ENCODE measurements around the gene MTF1. TPM values are rescaled to one million over a fixed set of nuclear protein-coding genes. Genes with fewer than 3 reads are reported as not detected.

MTF1 gene
- total RNA-seq, 1 donor from 2014 or later: 11.3 TPM

DNA sequence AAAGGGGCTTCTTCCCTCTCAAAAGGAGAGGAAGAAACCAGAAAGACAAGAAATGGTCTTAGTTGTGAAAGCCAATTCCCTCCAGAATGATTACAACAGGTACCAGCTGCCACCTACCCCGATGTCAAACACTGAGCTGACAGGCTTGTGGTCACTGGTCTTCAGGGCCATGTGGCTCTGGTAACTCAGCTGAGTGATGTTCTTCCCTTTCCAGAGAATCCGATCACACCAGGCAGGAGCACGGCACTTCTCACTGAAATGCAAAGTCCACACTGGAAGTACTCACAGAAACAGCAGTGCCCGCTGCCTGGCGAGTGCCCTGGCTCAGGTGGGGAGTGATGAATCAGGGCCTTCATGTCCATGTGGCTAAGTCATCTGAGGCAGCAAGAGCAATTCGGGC, 18.7 kb upstream of the MTF1 start:
- TF ChIP-seq, protein P1, sequence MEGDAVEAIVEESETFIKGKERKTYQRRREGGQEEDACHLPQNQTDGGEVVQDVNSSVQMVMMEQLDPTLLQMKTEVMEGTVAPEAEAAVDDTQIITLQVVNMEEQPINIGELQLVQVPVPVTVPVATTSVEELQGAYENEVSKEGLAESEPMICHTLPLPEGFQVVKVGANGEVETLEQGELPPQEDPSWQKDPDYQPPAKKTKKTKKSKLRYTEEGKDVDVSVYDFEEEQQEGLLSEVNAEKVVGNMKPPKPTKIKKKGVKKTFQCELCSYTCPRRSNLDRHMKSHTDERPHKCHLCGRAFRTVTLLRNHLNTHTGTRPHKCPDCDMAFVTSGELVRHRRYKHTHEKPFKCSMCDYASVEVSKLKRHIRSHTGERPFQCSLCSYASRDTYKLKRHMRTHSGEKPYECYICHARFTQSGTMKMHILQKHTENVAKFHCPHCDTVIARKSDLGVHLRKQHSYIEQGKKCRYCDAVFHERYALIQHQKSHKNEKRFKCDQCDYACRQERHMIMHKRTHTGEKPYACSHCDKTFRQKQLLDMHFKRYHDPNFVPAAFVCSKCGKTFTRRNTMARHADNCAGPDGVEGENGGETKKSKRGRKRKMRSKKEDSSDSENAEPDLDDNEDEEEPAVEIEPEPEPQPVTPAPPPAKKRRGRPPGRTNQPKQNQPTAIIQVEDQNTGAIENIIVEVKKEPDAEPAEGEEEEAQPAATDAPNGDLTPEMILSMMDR (IDR thresholded peaks at IDR 0.05; ENCODE audit: borderline replicate concordance): no peak

DNA sequence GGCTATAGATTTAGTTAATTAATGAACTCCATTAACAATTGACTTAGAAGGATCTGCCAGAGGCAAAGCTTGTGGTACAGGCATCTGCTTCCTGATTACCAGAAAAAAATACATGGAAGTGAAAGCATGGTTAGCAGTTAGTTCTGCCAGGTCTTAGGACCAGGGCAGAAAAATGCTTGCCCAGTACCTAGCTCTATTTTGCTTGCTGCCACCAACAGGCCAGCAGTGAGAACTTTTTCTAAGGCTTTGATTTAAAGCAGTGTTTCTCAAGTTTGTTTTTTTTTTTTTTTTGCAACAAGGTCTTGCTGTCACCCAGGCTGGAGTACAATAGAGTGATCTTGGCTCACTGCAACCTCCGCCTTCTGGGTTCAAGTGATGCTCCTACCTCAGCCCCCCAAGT, 16.4 kb upstream of the MTF1 start:
- peaks cover 95% of the 10 kb centered on the region for H3K36me3 ChIP-seq

More for the DNA sequence above, 18.7 kb upstream of the MTF1 start:
- Histone ChIP-seq H3K27me3 (ENCODE audit: low read depth) (no peaks in the 10 kb centered on the region), H3K27ac (replicated peaks) (no peak overlapping the region), H3K4me3 (no peak overlapping the region), H3K36me3 (peaks cover 97% of the 10 kb centered on the region), H3K9me3 (replicated peaks) (no peaks in the 10 kb centered on the region), H3K4me1 (no peaks in the 10 kb centered on the region)
- no peak for DNase-seq
- intact Hi-C loops (cut with micrococcal nuclease): no loop called here

DNA sequence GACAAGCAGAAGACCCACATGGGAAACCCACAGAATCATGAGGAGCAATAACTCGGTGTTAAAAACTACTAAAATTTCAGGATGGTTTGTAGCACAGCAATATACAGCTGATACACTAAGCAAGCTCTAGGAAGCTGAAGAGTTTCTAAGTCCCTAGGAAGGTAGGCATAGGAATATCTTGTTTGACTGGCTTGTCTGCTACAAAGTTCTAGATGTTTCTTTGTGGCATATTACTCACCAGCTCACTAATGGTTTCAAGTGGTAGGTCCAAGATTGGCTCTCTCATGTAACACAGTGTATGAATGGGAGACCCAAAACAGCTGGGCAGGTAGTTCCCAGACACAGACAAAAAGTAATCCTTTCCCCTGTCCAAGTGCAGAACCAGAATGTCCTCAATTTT, 13.3 kb upstream of the MTF1 start:
- Histone ChIP-seq H3K9me3 (replicated peaks) (no peaks in the 10 kb centered on the region), H3K27me3 (ENCODE audit: low read depth) (no peaks in the 10 kb centered on the region), H3K4me1 (no peaks in the 10 kb centered on the region), H3K27ac (replicated peaks) (no peak overlapping the region), H3K36me3 (peaks cover 96% of the 10 kb centered on the region), H3K4me3 (no peak overlapping the region)
- no peak for DNase-seq
- TF ChIP-seq, protein P1 (IDR thresholded peaks at IDR 0.05; ENCODE audit: borderline replicate concordance): no peak
- intact Hi-C loops (cut with micrococcal nuclease): no loop called here

More for the DNA sequence above, 16.4 kb upstream of the MTF1 start:
- H3K27me3 ChIP-seq (ENCODE audit: low read depth): no peaks in the 10 kb centered on the region
- no peak overlapping the region for H3K27ac ChIP-seq (replicated peaks)
- no peak overlapping the region for H3K4me3 ChIP-seq
- intact Hi-C loops (cut with micrococcal nuclease): no loop called here
- TF ChIP-seq, protein P1 (IDR thresholded peaks at IDR 0.05; ENCODE audit: borderline replicate concordance): no peak
- no peaks in the 10 kb centered on the region for H3K4me1 ChIP-seq
- no peak for DNase-seq
- no peaks in the 10 kb centered on the region for H3K9me3 ChIP-seq (replicated peaks)

DNA sequence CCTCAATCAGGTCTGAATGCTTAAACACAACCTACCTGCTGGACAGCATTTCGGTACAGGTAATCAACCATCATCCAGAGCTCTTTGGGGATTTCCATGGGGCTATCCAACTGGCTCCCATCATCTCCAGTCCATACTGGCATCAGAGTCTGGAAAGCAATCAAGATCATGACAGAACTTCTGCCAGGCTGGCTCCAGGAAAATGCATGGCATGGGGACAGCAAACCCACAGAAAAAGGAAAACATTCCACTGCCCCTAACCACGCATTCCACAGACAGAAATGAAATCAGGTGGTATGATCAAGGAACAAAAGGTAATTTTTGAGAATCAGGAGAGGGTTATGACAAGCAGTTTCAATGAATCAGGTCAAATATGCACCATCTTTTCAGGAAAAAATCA, 9.1 kb upstream of the MTF1 start:
- Histone ChIP-seq H3K27me3 (ENCODE audit: low read depth) (no peaks in the 10 kb centered on the region), H3K4me1 (no peaks in the 10 kb centered on the region), H3K27ac (replicated peaks) (no peak overlapping the region), H3K9me3 (replicated peaks) (no peaks in the 10 kb centered on the region), H3K36me3 (peaks cover 94% of the 10 kb centered on the region), H3K4me3 (no peak overlapping the region)
- intact Hi-C loops (cut with micrococcal nuclease): no loop called here
- DNase-seq: no peak
- TF ChIP-seq, protein P1 (IDR thresholded peaks at IDR 0.05; ENCODE audit: borderline replicate concordance): no peak

DNA sequence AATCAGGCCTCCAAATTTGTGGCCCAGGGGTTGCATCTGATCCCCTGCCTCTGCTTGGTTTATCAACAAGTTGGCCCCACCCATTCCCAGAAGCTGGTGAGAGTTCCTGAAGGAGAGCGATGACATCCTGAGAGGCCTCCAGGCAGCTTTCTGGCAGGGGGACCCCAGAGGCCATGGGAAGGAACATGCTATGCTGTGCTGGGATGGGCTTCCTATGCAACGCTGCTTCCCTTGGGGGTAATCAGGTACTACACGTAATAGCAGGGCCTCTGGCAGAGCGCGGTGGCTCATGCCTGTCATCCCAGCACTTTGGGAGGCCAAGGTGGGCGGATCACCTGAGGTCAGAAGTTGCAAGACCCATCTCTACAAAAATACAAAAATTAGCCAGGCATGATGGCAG, 8.4 kb upstream of the MTF1 start:
- Histone ChIP-seq H3K4me3 (no peak overlapping the region), H3K36me3 (peaks cover 94% of the 10 kb centered on the region), H3K27ac (replicated peaks) (no peak overlapping the region), H3K4me1 (no peaks in the 10 kb centered on the region), H3K9me3 (replicated peaks) (no peaks in the 10 kb centered on the region), H3K27me3 (ENCODE audit: low read depth) (no peaks in the 10 kb centered on the region)
- intact Hi-C loops (cut with micrococcal nuclease): no loop called here
- TF ChIP-seq, protein P1 (IDR thresholded peaks at IDR 0.05; ENCODE audit: borderline replicate concordance): no peak
- no peak for DNase-seq

DNA sequence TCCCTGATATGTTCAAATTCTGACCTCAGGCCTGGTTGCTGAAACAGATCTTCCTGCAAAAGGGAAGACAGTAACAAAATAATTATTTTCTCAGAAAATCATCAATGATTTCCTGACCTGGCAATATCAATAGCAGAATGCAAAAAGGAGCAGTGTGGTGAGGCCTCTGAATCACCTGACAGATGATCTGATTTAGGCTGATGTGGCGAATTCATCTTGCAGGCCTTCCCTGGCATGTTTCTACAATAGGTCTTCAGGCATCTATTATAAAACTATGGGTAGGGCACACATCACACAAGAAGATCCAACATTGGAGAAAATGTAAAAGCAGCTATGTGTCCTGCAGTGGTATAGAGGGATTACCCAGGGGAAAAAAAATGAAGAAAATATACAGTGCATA, 7.1 kb upstream of the MTF1 start:
- TF ChIP-seq, protein P1 (IDR thresholded peaks at IDR 0.05; ENCODE audit: borderline replicate concordance): no peak
- Histone ChIP-seq H3K36me3 (peaks cover 95% of the 10 kb centered on the region), H3K4me3 (no peak overlapping the region), H3K27me3 (ENCODE audit: low read depth) (no peaks in the 10 kb centered on the region), H3K27ac (replicated peaks) (no peak overlapping the region), H3K4me1 (no peaks in the 10 kb centered on the region), H3K9me3 (replicated peaks) (no peaks in the 10 kb centered on the region)
- no peak for DNase-seq
- intact Hi-C loops (cut with micrococcal nuclease): no loop called here

All from left ventricle myocardium inferior (tissue), 1 donor.